Measurements from ENCODE around the gene TBC1D16. TPM values are rescaled to one million over a fixed set of nuclear protein-coding genes. Genes with fewer than 3 reads are reported as not detected.

The TBC1D16 gene
- polyA plus RNA-seq, 4 donors, result 27.2 to 35.6 (median 34.1) TPM

- no peak for DNase-seq (ENCODE audit: low read depth in 4 of 4, low spot score in 3 of 4)
Observed at GRCh38 chr17:79990051-79990592, 45.5 kb downstream of the TBC1D16 start.

GRCh38 chr17:79989106-79989835 lies 46.4 kb downstream of the TBC1D16 start:
- DNase-seq (ENCODE audit: low read depth in 4 of 4, low spot score in 3 of 4), result no peak

GRCh38 chr17:79988185-79988971 lies 47.3 kb downstream of the TBC1D16 start:
- no peak for DNase-seq (ENCODE audit: low read depth in 4 of 4, low spot score in 3 of 4)

GRCh38 chr17:79987935-79988184 lies 47.8 kb downstream of the TBC1D16 start:
- DNase-seq (ENCODE audit: low read depth in 4 of 4, low spot score in 3 of 4), result no peak

- DNase-seq (ENCODE audit: low read depth in 4 of 4, low spot score in 3 of 4), result no peak
Observed at GRCh38 chr17:79987187-79987934, 48.3 kb downstream of the TBC1D16 start.

- no peak for DNase-seq (ENCODE audit: low read depth in 4 of 4, low spot score in 3 of 4)
Observed at GRCh38 chr17:79986411-79987186, 49.1 kb downstream of the TBC1D16 start.

- no peak for DNase-seq (ENCODE audit: low read depth in 4 of 4, low spot score in 3 of 4)
Observed at GRCh38 chr17:79985943-79986391, 49.7 kb downstream of the TBC1D16 start.

- DNase-seq (ENCODE audit: low read depth in 4 of 4, low spot score in 3 of 4), result no peak
Observed at GRCh38 chr17:79985361-79985942, 50.2 kb downstream of the TBC1D16 start.

GRCh38 chr17:79984877-79985276 lies 50.8 kb downstream of the TBC1D16 start:
- no peak for DNase-seq (ENCODE audit: low read depth in 4 of 4, low spot score in 3 of 4)

- no peak for DNase-seq (ENCODE audit: low read depth in 4 of 4, low spot score in 3 of 4)
Observed at GRCh38 chr17:79984045-79984840, 51.4 kb downstream of the TBC1D16 start.

- DNase-seq (ENCODE audit: low read depth in 4 of 4, low spot score in 3 of 4), result no peak
Observed at GRCh38 chr17:79983456-79983855, 52.2 kb downstream of the TBC1D16 start.

- no peak for DNase-seq (ENCODE audit: low read depth in 4 of 4, low spot score in 3 of 4)
Observed at GRCh38 chr17:79982986-79983385, 52.7 kb downstream of the TBC1D16 start.

GRCh38 chr17:79981661-79982101 lies 54.0 kb downstream of the TBC1D16 start:
- DNase-seq (ENCODE audit: low read depth in 4 of 4, low spot score in 3 of 4), result no peak

GRCh38 chr17:79981090-79981489 lies 54.6 kb downstream of the TBC1D16 start:
- no peak for DNase-seq (ENCODE audit: low read depth in 4 of 4, low spot score in 3 of 4)

GRCh38 chr17:79980246-79981043 lies 55.2 kb downstream of the TBC1D16 start:
- DNase-seq (ENCODE audit: low read depth in 4 of 4, low spot score in 3 of 4), result no peak

GRCh38 chr17:79979816-79980215 lies 55.9 kb downstream of the TBC1D16 start:
- DNase-seq (ENCODE audit: low read depth in 4 of 4, low spot score in 3 of 4), result no peak

- no peak for DNase-seq (ENCODE audit: low read depth in 4 of 4, low spot score in 3 of 4)
Observed at GRCh38 chr17:79979221-79979741, 56.4 kb downstream of the TBC1D16 start.

- DNase-seq (ENCODE audit: low read depth in 4 of 4, low spot score in 3 of 4), result no peak
Observed at GRCh38 chr17:79978548-79978855, 57.2 kb downstream of the TBC1D16 start.

Data from right renal pelvis (tissue), 4 donors.